Stomach (tissue), 9 donors: ENCODE data around the gene SPCS3. TPM values are rescaled to one million over a fixed set of nuclear protein-coding genes. Genes with fewer than 3 reads are reported as not detected.

Source experiments
- DNase-seq, 2 donors: peaks; one replicate each; pipeline versions ENCODE4 v3.0.0 to v3.0.0-alpha.2; 2013 to 2019
- H3K27ac ChIP-seq, 5 donors: fragments of 200-600 bp in 4 of 5; sonication (generic) in 4 of 5; one replicate each; pipeline ENCODE4 v1.5.1; 2013 to 2019; ENCODE audit warnings: mild to moderate bottlenecking in 1 of 5, moderate library complexity in 1 of 5
- H3K27me3 ChIP-seq, 3 donors: fragments of 200-600 bp; sonication (generic); one replicate each; pipeline ENCODE4 v1.5.1; 2017 to 2019; ENCODE audit warnings: mixed run types in 1 of 3
- H3K36me3 ChIP-seq, 4 donors: fragments of 200-600 bp; sonication (generic); 1 replicate in 3 of 4; 2 replicates in 1 of 4; pipeline ENCODE4 v1.5.1; 2016 to 2019
- H3K4me1 ChIP-seq, 4 donors: fragments of 200-600 bp; sonication (generic); one replicate each; pipeline ENCODE4 v1.5.1; 2016 to 2019
- H3K4me3 ChIP-seq, 4 donors: fragments of 200-600 bp; sonication (generic) in 3 of 4; one replicate each; pipeline ENCODE4 v1.5.1; 2016 to 2019; ENCODE audit warnings: mild to moderate bottlenecking in 1 of 4
- H3K9me3 ChIP-seq, 4 donors: fragments of 200-600 bp; sonication (generic); one replicate each; pipeline ENCODE4 v1.5.1; 2016 to 2019
- EP300 ChIP-seq: sonication (generic); formaldehyde crosslinking; IDR thresholded peaks from one replicate; pipeline ENCODE4 v1.6.1; 2017; ENCODE audit warnings: antibody characterized with exemption
- POLR2A ChIP-seq, 4 donors: fragments of 450-650 bp; IDR thresholded peaks; one replicate each; pipeline ENCODE4 v1.6.1; 2016; ENCODE audit warnings: antibody characterized with exemption in 4 of 4, control low read depth in 2 of 4, mild to moderate bottlenecking in 1 of 4, moderate library complexity in 1 of 4
- POLR2AphosphoS5 ChIP-seq, 3 donors: sonication (generic); formaldehyde crosslinking; IDR thresholded peaks; one replicate each; pipeline ENCODE4 v1.6.1; 2016; ENCODE audit warnings: antibody characterized with exemption in 3 of 3
- WGBS, 5 donors: extraction: QIAGEN DNeasy Blood & Tissue Kit in 3 of 5; methylation state at CpG; one replicate each; pipeline versions ENCODE4 v1.1.5 to v1.1.7; 2013 to 2018; 5-methylcytosine and 5-hydroxymethylcytosine counted together
- intact Hi-C: fragments of 100-400 bp; cut with DNase I; formaldehyde crosslinking; loops from one replicate; pipeline ENCODE4 v1.15.1; 2023; ENCODE audit warnings: low total_unique reads
- polyA plus RNA-seq, 3 donors: library from polyadenylated mRNA; stranded (reverse); fragments of 200-250 nt; gene quantifications; one replicate each; pipeline ENCODE4 v1.2.3, GENCODE V29; 2013
- total RNA-seq, 5 donors: library from RNA; depleted of rRNA; stranded (reverse); fragments of >200 nt; gene quantifications; one replicate each; pipeline versions ENCODE4 v1.1.0 to v1.2.3, GENCODE V29; 2014 to 2016
- TF ChIP-seq, protein P1 (sequence below), 7 experiments: fragments of 450-650 bp in 4 of 7; fragments of 200-600 bp in 3 of 7; sonication (generic) in 3 of 7; IDR thresholded peaks; one replicate each; pipeline ENCODE4 v1.5.1; 2016 to 2019; ENCODE audit warnings: antibody characterized with exemption in 7 of 7, control low read depth in 2 of 7, mild to moderate bottlenecking in 1 of 7
- donor health status: healthy with polysubstance abuse.
- donor health status: Bipolar disorder and iron deficiency.
- donor health status: healthy.

SPCS3 gene
- total and polyA plus RNA-seq, 8 donors, result 18.8 to 224 (median 33.1) TPM

DNA sequence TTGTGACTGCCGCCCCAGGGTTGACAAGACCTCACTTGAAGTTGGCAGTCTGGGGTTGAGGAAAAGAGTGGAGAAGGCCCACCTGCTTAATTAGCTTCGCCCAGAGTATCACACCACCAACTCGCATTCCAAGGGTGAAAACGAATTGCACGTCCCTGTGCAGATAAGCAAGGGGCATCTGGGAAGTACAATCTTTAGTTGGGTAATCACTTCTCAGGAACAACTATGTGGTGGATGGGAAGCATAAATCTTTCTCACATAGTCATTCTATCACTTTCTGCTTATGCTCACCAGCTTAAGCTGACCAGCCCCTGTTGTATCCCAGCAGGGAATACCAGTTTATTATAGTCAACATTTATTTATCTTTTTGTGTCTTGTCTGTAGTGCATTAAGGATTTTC, 14.3 kb downstream of the SPCS3 start:
- intact Hi-C loops, result no loop called here

DNA sequence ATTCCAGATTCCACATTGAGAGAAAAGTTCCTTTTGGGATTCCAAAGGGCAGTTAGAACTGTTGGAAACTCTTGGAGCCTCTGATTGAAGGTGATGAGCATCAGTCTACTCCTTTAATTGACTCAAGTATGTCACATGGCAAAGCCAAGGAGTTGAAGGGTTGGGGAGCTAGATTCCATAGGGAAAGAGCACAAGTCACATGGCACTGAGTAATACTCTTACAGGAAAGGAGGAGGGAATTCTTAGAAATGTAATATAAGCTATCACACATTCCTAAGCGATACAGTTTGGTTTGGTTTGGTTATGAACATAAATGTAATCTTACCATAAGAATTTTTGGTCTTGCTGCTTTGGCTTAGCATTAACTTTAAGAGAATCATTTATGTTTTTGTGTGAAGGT, 15.7 kb downstream of the SPCS3 start:
- no peak overlapping the region for H3K4me3 ChIP-seq
- TF ChIP-seq, protein P1, sequence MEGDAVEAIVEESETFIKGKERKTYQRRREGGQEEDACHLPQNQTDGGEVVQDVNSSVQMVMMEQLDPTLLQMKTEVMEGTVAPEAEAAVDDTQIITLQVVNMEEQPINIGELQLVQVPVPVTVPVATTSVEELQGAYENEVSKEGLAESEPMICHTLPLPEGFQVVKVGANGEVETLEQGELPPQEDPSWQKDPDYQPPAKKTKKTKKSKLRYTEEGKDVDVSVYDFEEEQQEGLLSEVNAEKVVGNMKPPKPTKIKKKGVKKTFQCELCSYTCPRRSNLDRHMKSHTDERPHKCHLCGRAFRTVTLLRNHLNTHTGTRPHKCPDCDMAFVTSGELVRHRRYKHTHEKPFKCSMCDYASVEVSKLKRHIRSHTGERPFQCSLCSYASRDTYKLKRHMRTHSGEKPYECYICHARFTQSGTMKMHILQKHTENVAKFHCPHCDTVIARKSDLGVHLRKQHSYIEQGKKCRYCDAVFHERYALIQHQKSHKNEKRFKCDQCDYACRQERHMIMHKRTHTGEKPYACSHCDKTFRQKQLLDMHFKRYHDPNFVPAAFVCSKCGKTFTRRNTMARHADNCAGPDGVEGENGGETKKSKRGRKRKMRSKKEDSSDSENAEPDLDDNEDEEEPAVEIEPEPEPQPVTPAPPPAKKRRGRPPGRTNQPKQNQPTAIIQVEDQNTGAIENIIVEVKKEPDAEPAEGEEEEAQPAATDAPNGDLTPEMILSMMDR (IDR thresholded peaks at IDR 0.05), result no peak
- TF ChIP-seq POLR2A (IDR thresholded peaks at IDR 0.05) (no peak), EP300 (no peak), POLR2AphosphoS5 (IDR thresholded peaks at IDR 0.05) (no peak)
- H3K36me3 ChIP-seq, result peaks cover 0 to 15% (median 14%) of the 10 kb centered on the region in 4 donors
- no peak overlapping the region for H3K27ac ChIP-seq
- 65 to 85% (median 76%) methylated on average over 1 of the region's 1 CpG for WGBS, 5 donors
- no peaks in the 10 kb centered on the region for H3K9me3 ChIP-seq
- no peaks in the 10 kb centered on the region for H3K27me3 ChIP-seq
- peaks cover 0 to 31% (median 10%) of the 10 kb centered on the region in 4 donors for H3K4me1 ChIP-seq
- intact Hi-C loops, result no loop called here
- no peak for DNase-seq

More for the DNA sequence above, 14.3 kb downstream of the SPCS3 start:
- Histone ChIP-seq H3K36me3 (peaks cover 0 to 27% (median 25%) of the 10 kb centered on the region in 4 donors), H3K4me1 (peaks cover 0 to 24% (median 9%) of the 10 kb centered on the region in 4 donors), H3K9me3 (no peaks in the 10 kb centered on the region), H3K27ac (no peak overlapping the region), H3K4me3 (no peak overlapping the region), H3K27me3 (no peaks in the 10 kb centered on the region)
- TF ChIP-seq EP300 (no peak), POLR2A (IDR thresholded peaks at IDR 0.05) (no peak), POLR2AphosphoS5 (IDR thresholded peaks at IDR 0.05) (no peak)
- TF ChIP-seq, protein P1 (IDR thresholded peaks at IDR 0.05), result no peak
- no peak for DNase-seq
- WGBS, 5 donors, result 74 to 81% (median 77%) methylated on average over 5 of the region's 5 CpGs

DNA sequence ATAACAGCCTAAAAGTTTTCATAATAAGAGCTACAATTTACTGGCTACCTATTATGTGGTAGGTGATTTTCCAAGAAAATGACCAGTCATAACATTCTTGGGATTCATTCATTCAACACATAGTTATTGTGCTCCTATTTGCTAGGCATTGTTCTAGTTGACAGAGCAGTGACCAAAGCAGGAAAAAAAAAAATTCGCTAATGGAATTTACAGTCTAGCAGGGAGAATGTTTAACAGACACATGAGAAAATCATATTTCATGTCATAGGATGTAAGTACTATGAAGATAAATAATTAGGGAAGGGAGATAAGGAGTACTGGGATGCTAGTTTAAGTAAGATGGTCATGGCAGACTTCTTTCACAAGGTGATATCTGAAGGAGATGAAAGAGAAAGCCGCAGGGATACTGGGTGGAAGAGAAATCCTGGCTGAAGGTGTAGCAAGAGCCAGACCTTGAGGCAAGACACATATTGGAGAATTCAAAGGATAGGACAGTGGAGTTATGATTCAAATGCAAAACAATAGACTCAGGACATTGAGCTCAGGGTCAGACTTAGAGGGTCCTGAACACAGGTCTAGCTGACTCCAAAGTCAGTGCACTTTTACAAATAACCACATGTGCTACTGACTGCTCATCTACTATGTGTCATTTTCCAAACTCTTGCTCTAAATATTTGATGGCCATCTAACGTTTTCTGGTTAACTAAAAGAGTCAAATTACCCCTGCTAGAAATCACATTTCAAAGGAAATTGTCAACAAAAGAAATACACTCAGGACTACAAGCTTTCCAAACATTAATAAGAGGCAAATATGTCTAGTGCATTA, 20.4 kb downstream of the SPCS3 start:
- TF ChIP-seq EP300 (no peak), POLR2A (IDR thresholded peaks at IDR 0.05) (no peak), POLR2AphosphoS5 (IDR thresholded peaks at IDR 0.05) (no peak)
- TF ChIP-seq, protein P1 (IDR thresholded peaks at IDR 0.05), result no peak
- Histone ChIP-seq H3K36me3 (peaks cover 0 to 4% (median 0%) of the 10 kb centered on the region in 4 donors), H3K4me3 (peak overlapping the region in 1 of 4 donors; percentile 18), H3K9me3 (peaks cover 8 to 25% (median 18%) of the 10 kb centered on the region in 4 donors), H3K4me1 (peaks cover 0 to 20% (median 5%) of the 10 kb centered on the region in 4 donors), H3K27ac (no peak overlapping the region), H3K27me3 (no peaks in the 10 kb centered on the region)
- 26 to 37% (median 32%) methylated on average over 3 of the region's 3 CpGs for WGBS, 5 donors
- no peak for DNase-seq
- intact Hi-C loops, result loop anchor here (5.0 to 10.0 kb wide), 2 partner anchors 193 to 305 kb away; no protein-coding TSS in a partner anchor

DNA sequence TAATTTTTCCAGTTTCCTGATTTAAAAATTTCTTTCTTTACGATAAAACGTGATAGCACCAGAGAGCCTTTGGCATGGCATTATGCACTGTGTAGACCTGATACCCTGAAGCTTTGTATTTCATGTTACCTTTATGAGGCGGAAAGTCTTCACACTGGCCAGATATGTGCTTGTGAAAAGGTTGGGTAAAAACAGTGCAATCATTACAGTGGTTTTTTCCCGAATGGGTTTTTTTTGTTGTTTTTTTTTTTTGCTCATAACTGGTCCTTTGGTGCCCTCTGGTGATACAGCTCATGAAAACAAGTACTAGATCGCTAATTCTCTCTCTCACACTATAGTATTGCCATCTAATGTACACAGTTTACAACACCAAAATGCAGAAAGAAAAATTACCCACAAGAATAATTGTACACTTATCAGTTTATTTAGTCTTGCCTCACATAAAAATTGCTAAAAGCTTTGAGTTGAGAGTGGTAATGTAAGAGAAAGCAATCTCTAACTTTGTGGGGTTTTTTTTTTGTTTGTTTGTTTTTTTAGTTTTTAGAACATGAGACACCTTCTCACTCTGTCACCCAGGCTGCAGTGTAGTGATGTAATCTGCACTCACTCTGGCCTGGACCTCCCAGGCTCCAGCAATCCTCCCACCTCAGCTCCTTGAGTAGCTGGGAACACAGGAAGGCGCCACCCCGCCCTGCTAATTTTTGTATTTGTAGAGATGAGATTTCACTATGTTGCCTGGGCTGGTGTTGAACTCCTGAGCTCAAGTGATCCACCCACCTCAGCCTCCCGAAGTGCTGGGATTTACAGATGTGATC, 21.3 kb downstream of the SPCS3 start:
- WGBS, 5 donors, result 37 to 46% (median 43%) methylated on average over 7 to 8 of the region's 8 CpGs
- TF ChIP-seq EP300, result no peak
- TF ChIP-seq, protein P1 (IDR thresholded peaks at IDR 0.05), result peak in 4 of 7 experiments; percentile 3 to 60 (median 16)
- peak overlapping the region in 1 of 4 donors; percentile 18 for H3K4me3 ChIP-seq
- peaks cover 8 to 25% (median 18%) of the 10 kb centered on the region in 4 donors for H3K9me3 ChIP-seq
- no peaks in the 10 kb centered on the region for H3K27me3 ChIP-seq
- H3K27ac ChIP-seq, result no peak overlapping the region
- intact Hi-C loops, result loop anchor here (5.0 to 10.0 kb wide), 2 partner anchors 194 to 306 kb away; no protein-coding TSS in a partner anchor
- H3K4me1 ChIP-seq, result peaks cover 0 to 20% (median 5%) of the 10 kb centered on the region in 4 donors
- H3K36me3 ChIP-seq, result peaks cover 0 to 4% (median 0%) of the 10 kb centered on the region in 4 donors
- DNase-seq, result peak in 1 of 2 donors; percentile 62
